ENCODE results near the gene ARHGEF11. TPM values are rescaled to one million over a fixed set of nuclear protein-coding genes. Genes with fewer than 3 reads are reported as not detected.

ARHGEF11 gene
- total and polyA plus RNA-seq, 9 of the 15 experiments (the other 6 are each of a cell fraction or from before 2014, with no cell fraction given): 0.14 to 15.5 (median 9.0) TPM

DNA sequence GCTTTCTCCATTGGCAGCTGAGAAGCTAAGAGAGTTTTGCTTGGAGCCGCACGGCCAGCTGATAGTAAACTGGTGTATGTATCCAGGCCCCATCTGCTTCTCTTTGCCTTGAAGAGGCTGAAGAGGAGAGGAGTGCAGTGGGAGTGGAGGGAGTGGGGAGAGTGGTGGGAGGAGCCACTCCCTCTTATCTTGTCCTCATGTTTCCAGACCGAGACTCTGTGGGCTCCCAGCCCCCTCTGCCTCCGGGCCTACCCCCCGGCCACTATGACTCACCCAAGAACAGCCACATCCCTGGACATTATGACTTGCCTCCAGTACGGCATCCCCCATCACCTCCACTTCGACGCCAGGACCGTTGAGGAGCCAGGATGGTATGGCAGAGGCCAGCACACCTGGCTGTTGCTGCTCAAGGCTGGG is 131.1 kb downstream of the ARHGEF11 start (continued):
- TF ChIP-seq, protein P1, sequence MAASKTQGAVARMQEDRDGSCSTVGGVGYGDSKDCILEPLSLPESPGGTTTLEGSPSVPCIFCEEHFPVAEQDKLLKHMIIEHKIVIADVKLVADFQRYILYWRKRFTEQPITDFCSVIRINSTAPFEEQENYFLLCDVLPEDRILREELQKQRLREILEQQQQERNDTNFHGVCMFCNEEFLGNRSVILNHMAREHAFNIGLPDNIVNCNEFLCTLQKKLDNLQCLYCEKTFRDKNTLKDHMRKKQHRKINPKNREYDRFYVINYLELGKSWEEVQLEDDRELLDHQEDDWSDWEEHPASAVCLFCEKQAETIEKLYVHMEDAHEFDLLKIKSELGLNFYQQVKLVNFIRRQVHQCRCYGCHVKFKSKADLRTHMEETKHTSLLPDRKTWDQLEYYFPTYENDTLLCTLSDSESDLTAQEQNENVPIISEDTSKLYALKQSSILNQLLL (CRISPR knock-in tag; IDR thresholded peaks at IDR 0.05; ENCODE audit: borderline replicate concordance): no peak
- TF ChIP-seq ZNF282 (CRISPR knock-in tag; IDR thresholded peaks at IDR 0.05): no peak
- TF ChIP-seq, protein P2, sequence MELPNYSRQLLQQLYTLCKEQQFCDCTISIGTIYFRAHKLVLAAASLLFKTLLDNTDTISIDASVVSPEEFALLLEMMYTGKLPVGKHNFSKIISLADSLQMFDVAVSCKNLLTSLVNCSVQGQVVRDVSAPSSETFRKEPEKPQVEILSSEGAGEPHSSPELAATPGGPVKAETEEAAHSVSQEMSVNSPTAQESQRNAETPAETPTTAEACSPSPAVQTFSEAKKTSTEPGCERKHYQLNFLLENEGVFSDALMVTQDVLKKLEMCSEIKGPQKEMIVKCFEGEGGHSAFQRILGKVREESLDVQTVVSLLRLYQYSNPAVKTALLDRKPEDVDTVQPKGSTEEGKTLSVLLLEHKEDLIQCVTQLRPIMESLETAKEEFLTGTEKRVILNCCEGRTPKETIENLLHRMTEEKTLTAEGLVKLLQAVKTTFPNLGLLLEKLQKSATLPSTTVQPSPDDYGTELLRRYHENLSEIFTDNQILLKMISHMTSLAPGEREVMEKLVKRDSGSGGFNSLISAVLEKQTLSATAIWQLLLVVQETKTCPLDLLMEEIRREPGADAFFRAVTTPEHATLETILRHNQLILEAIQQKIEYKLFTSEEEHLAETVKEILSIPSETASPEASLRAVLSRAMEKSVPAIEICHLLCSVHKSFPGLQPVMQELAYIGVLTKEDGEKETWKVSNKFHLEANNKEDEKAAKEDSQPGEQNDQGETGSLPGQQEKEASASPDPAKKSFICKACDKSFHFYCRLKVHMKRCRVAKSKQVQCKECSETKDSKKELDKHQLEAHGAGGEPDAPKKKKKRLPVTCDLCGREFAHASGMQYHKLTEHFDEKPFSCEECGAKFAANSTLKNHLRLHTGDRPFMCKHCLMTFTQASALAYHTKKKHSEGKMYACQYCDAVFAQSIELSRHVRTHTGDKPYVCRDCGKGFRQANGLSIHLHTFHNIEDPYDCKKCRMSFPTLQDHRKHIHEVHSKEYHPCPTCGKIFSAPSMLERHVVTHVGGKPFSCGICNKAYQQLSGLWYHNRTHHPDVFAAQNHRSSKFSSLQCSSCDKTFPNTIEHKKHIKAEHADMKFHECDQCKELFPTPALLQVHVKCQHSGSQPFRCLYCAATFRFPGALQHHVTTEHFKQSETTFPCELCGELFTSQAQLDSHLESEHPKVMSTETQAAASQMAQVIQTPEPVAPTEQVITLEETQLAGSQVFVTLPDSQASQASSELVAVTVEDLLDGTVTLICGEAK (IDR thresholded peaks at IDR 0.05): no peak
- TF ChIP-seq, protein P2 (CRISPR knock-in tag; IDR thresholded peaks at IDR 0.05): no peak
- TF ChIP-seq ZNF830 (CRISPR knock-in tag; IDR thresholded peaks at IDR 0.05): no peak
- TF ChIP-seq, protein P3, sequence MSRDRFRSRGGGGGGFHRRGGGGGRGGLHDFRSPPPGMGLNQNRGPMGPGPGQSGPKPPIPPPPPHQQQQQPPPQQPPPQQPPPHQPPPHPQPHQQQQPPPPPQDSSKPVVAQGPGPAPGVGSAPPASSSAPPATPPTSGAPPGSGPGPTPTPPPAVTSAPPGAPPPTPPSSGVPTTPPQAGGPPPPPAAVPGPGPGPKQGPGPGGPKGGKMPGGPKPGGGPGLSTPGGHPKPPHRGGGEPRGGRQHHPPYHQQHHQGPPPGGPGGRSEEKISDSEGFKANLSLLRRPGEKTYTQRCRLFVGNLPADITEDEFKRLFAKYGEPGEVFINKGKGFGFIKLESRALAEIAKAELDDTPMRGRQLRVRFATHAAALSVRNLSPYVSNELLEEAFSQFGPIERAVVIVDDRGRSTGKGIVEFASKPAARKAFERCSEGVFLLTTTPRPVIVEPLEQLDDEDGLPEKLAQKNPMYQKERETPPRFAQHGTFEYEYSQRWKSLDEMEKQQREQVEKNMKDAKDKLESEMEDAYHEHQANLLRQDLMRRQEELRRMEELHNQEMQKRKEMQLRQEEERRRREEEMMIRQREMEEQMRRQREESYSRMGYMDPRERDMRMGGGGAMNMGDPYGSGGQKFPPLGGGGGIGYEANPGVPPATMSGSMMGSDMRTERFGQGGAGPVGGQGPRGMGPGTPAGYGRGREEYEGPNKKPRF (IDR thresholded peaks at IDR 0.05; ENCODE audit: low read depth, low read length): no peak
- TF ChIP-seq GATA2 (CRISPR knock-in tag; IDR thresholded peaks at IDR 0.05): peak; percentile 74; the same call in 1 of the 2 replicates
- TF ChIP-seq, protein P4, sequence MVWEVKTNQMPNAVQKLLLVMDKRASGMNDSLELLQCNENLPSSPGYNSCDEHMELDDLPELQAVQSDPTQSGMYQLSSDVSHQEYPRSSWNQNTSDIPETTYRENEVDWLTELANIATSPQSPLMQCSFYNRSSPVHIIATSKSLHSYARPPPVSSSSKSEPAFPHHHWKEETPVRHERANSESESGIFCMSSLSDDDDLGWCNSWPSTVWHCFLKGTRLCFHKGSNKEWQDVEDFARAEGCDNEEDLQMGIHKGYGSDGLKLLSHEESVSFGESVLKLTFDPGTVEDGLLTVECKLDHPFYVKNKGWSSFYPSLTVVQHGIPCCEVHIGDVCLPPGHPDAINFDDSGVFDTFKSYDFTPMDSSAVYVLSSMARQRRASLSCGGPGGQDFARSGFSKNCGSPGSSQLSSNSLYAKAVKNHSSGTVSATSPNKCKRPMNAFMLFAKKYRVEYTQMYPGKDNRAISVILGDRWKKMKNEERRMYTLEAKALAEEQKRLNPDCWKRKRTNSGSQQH (CRISPR knock-in tag; IDR thresholded peaks at IDR 0.05): no peak
- TF ChIP-seq FUS (optimal IDR thresholded peaks at IDR 0.05; ENCODE audit: low read depth, low read length): no peak
- no peak for TF ChIP-seq ZZZ3 (IDR thresholded peaks at IDR 0.05)
- TF ChIP-seq KAT2B (IDR thresholded peaks at IDR 0.05; ENCODE audit: low read depth, low read length): no peak
- no peak for TF ChIP-seq KLF1 (tag; IDR thresholded peaks at IDR 0.05)
- no peak for TF ChIP-seq ZNF785 (CRISPR knock-in tag; IDR thresholded peaks at IDR 0.05)
- no peak for TF ChIP-seq CHD4 (IDR thresholded peaks at IDR 0.05; ENCODE audit: insufficient read depth, insufficient replicate concordance, low read depth, low read length, poor library complexity, severe bottlenecking)

All from K562 (cell line).